Loucy (cell line): ENCODE data around the gene MSANTD3.
"Not testable (repeated sequence)": the region's sequence is repeated elsewhere in the genome, so short reads cannot be mapped to it uniquely, and the experiment has no call there.

Experiments used
- H2AFZ ChIP-seq: fragments of 200-600 bp; sonication (generic); 2 replicates; pipeline ENCODE4 v1.6.0; 2016; ENCODE audit warnings: antibody characterized with exemption, mild to moderate bottlenecking, low read length, moderate library complexity
- H3F3A ChIP-seq: fragments of 200-600 bp; 2 replicates; pipeline ENCODE4 v1.6.0; 2016; ENCODE audit warnings: antibody characterized with exemption, low read depth, mild to moderate bottlenecking
- H3K27me3 ChIP-seq: fragments of 200-600 bp; sonication (generic); 2 replicates; pipeline ENCODE4 v1.6.1; 2014; ENCODE audit warnings: low read length, mild to moderate bottlenecking; ENCODE audit not compliant: insufficient read depth, poor library complexity, severe bottlenecking
- H3K36me3 ChIP-seq: fragments of 200-600 bp; sonication (generic); 2 replicates; pipeline ENCODE4 v1.6.1; 2016; ENCODE audit warnings: low read length; ENCODE audit not compliant: insufficient read depth
- H3K4me1 ChIP-seq: fragments of 200-600 bp; sonication (generic); 2 replicates; pipeline ENCODE4 v1.5.1; 2014; ENCODE audit warnings: low read length, mild to moderate bottlenecking; ENCODE audit not compliant: insufficient read depth, poor library complexity, severe bottlenecking
- H3K4me2 ChIP-seq: fragments of 200-600 bp; sonication (generic); 2 replicates; pipeline ENCODE4 v1.6.0; 2014; ENCODE audit warnings: antibody characterized with exemption, low read length, low read depth, mild to moderate bottlenecking; ENCODE audit not compliant: poor library complexity, severe bottlenecking
- H3K4me3 ChIP-seq: fragments of 200-600 bp; sonication (generic); 2 replicates; pipeline ENCODE4 v1.5.1; 2014; ENCODE audit warnings: low read length, mild to moderate bottlenecking, mixed read lengths; ENCODE audit not compliant: poor library complexity, severe bottlenecking
- H3K79me2 ChIP-seq: fragments of 200-600 bp; sonication (generic); 2 replicates; pipeline ENCODE4 v1.6.1; 2014; ENCODE audit warnings: low read length; ENCODE audit not compliant: insufficient read depth
- H3K9ac ChIP-seq: fragments of 200-600 bp; sonication (generic); 2 replicates; pipeline ENCODE4 v1.6.0; 2014; ENCODE audit warnings: mild to moderate bottlenecking, low read depth, low read length, moderate library complexity; ENCODE audit not compliant: poor library complexity, severe bottlenecking
- H3K9me2 ChIP-seq: fragments of 200-600 bp; sonication (generic); replicated peaks from 2 replicates; pipeline ENCODE4 v1.6.1; 2016; ENCODE audit warnings: low read depth, low read length, mixed read lengths
- H3K9me3 ChIP-seq: fragments of 200-600 bp; sonication (generic); 2 replicates; pipeline ENCODE4 v1.6.1; 2014; ENCODE audit warnings: mild to moderate bottlenecking, antibody characterized with exemption, low read length, low read depth; ENCODE audit not compliant: insufficient read depth
- H4K20me1 ChIP-seq: fragments of 200-600 bp; sonication (generic); 2 replicates; pipeline ENCODE4 v1.6.0; 2014; ENCODE audit warnings: antibody characterized with exemption, low read length, mild to moderate bottlenecking; ENCODE audit not compliant: insufficient read depth, poor library complexity, severe bottlenecking
- CTCF ChIP-seq: fragments of 200-600 bp; sonication (generic); conservative IDR thresholded peaks from 2 replicates; pipeline ENCODE4 v1.5.1; 2014; ENCODE audit warnings: mild to moderate bottlenecking, antibody characterized with exemption, low read length
- EZH2phosphoT487 ChIP-seq: fragments of 200-600 bp; IDR thresholded peaks from 2 replicates; pipeline ENCODE4 v1.6.1; 2018; ENCODE audit warnings: antibody characterized with exemption, mild to moderate bottlenecking, moderate library complexity, borderline replicate concordance

The MSANTD3 gene

GRCh38 chr9:100426530-100427365 is at the start of gene MSANTD3:
Gene MSANTD3 (plus strand): TSS chr9:100427143. CDS start chr9:100441939, 14,796 bp downstream.
- H3F3A ChIP-seq, result no peaks in the 10 kb centered on the region
- peak within 1 kb of the TSS; percentile 94 for H3K4me3 ChIP-seq
- no peaks in the 10 kb centered on the region for H3K27me3 ChIP-seq
- no peaks in the 10 kb centered on the region for H3K9me2 ChIP-seq
- H3K79me2 ChIP-seq, result peaks cover 41% of the 10 kb centered on the region
- H3K4me2 ChIP-seq, result peak within 1 kb of the TSS; percentile 88
- peak within 1 kb of the TSS; percentile 99 for H2AFZ ChIP-seq
- H3K9ac ChIP-seq, result peak within 1 kb of the TSS; percentile 88
- TF ChIP-seq CTCF, result no peak
- TF ChIP-seq EZH2phosphoT487, result no peak
- H3K9me3 ChIP-seq, result no peaks in the 10 kb centered on the region
- peaks cover 41% of the 10 kb centered on the region for H3K4me1 ChIP-seq
- H4K20me1 ChIP-seq, result peaks cover 13% of the 10 kb centered on the region
- no peaks in the 10 kb centered on the region for H3K36me3 ChIP-seq

- no peak overlapping the region for H2AFZ ChIP-seq
- no peak overlapping the region for H3K4me2 ChIP-seq
- no peaks in the 10 kb centered on the region for H4K20me1 ChIP-seq
Observed at GRCh38 chr9:100379862-100380261, 47.1 kb upstream of the MSANTD3 start.

GRCh38 chr9:100392989-100393388 is 34.0 kb upstream of the MSANTD3 start:
- H3K9me2 ChIP-seq, result not testable (repeated sequence)

More at GRCh38 chr9:100379862-100380261, 47.1 kb upstream of the MSANTD3 start:
- no peaks in the 10 kb centered on the region for H3K79me2 ChIP-seq
- H3K36me3 ChIP-seq, result no peaks in the 10 kb centered on the region
- no peaks in the 10 kb centered on the region for H3K4me1 ChIP-seq
- no peaks in the 10 kb centered on the region for H3F3A ChIP-seq
- no peak overlapping the region for H3K9ac ChIP-seq
- H3K4me3 ChIP-seq, result no peak overlapping the region
- H3K27me3 ChIP-seq, result no peaks in the 10 kb centered on the region
- TF ChIP-seq EZH2phosphoT487 (no peak), CTCF (no peak)
- H3K9me2 ChIP-seq, result no peaks in the 10 kb centered on the region
- no peaks in the 10 kb centered on the region for H3K9me3 ChIP-seq

More at GRCh38 chr9:100392989-100393388, 34.0 kb upstream of the MSANTD3 start:
- H3K27me3 ChIP-seq, H3K79me2 ChIP-seq, H3K4me2 ChIP-seq, H3K4me3 ChIP-seq, H3F3A ChIP-seq, H3K36me3 ChIP-seq, H4K20me1 ChIP-seq, H3K9ac ChIP-seq, H3K9me3 ChIP-seq, H2AFZ ChIP-seq: not testable (repeated sequence)
- H3K4me1 ChIP-seq, result peaks cover 13% of the 10 kb centered on the region
